K562 (cell line): ENCODE results near the gene GBX1. TPM values are rescaled to one million over a fixed set of nuclear protein-coding genes. Genes with fewer than 3 reads are reported as not detected.

Experiments
- ATAC-seq: fragments of 200-7000 bp; cut with Tn5 transposase; 3 replicates; pipeline ENCODE4 v1.9.1; 2020; ENCODE audit warnings: moderate library complexity
- BruUV-seq: library from RNA; stranded (reverse); fragments of 400-500 nt; replicated peaks from 2 replicates; lab custom pipeline; 2021; lab: Mats Ljungman, UMichigan
- CTCF ChIA-PET: fragments of 300-600 bp; formaldehyde crosslinking; extraction: SDS; loops from one replicate; lab custom pipeline; 2021; ENCODE audit warnings: low intra/inter-chr PET ratio; lab: Yijun Ruan, JAX
- POLR2A ChIA-PET: fragments of 300-600, 350-650 bp; sonication (Branson Sonifier 250); formaldehyde crosslinking; extraction: SDS; loops from one replicate; lab custom pipeline; 2021; ENCODE audit warnings: antibody characterized with exemption, inconsistent platforms; lab: Yijun Ruan, JAX
- DNase-seq, 4 experiments: peaks; one replicate each; pipeline versions ENCODE4 v3.0.0 to v3.0.0-alpha.2; 2011 to 2018; ENCODE audit warnings: low spot score in 3 of 4, mixed read lengths in 3 of 4; ENCODE audit errors: extremely low read depth in 1 of 4
- FAIRE-seq: peaks from 2 replicates; lab custom pipeline; 2011; peaks lifted over from hg19 to GRCh38; lab: Jason Lieb, UNC
- H2AFZ ChIP-seq: 2 replicates; pipeline ENCODE4 v1.6.0; 2011; ENCODE audit warnings: low read depth, low read length, control low read depth, inconsistent platforms
- H3K27ac ChIP-seq: fragments of 200-600 bp; 3 replicates; pipeline ENCODE4 v1.8.0; 2011; ENCODE audit warnings: low read depth, mild to moderate bottlenecking, control low read depth, inconsistent platforms, low read length, moderate library complexity, mixed read lengths; ENCODE audit errors: extremely low read depth
- H3K27me3 ChIP-seq, 2 experiments: fragments of 300-600 bp in 1 of 2; 2 replicates in 1 of 2; 3 replicates in 1 of 2; pipeline versions ENCODE4 v1.6.0 to v1.8.0; 2011; ENCODE audit warnings: inconsistent platforms in 2 of 2, low read length in 2 of 2, mild to moderate bottlenecking in 1 of 2, mixed read lengths in 1 of 2, moderate library complexity in 1 of 2; ENCODE audit not compliant: control insufficient read depth in 2 of 2, insufficient read depth in 2 of 2
- H3K36me3 ChIP-seq: fragments of 300-600 bp; 3 replicates; pipeline ENCODE4 v1.8.0; 2011; ENCODE audit warnings: mild to moderate bottlenecking, low read length, inconsistent platforms; ENCODE audit not compliant: control insufficient read depth, insufficient read depth
- H3K4me1 ChIP-seq, 2 experiments: fragments of 200-600 bp in 1 of 2; replicated peaks in 1 of 2; 2 replicates in 1 of 2; 3 replicates in 1 of 2; pipeline versions ENCODE4 v1.5.1 to v1.8.0; 2011; ENCODE audit warnings: inconsistent platforms in 2 of 2, low read length in 2 of 2, mild to moderate bottlenecking in 1 of 2, mixed read lengths in 1 of 2, moderate library complexity in 1 of 2; ENCODE audit not compliant: control insufficient read depth in 2 of 2, insufficient read depth in 2 of 2
- H3K4me2 ChIP-seq: 2 replicates; pipeline ENCODE4 v1.6.1; 2011; ENCODE audit warnings: low read length, control low read depth, inconsistent platforms, mixed read lengths; ENCODE audit not compliant: insufficient read depth
- H3K4me3 ChIP-seq: fragments of 200-600 bp; sonication (generic), shearing (Covaris generic); 2 replicates; pipeline ENCODE4 v1.5.1; 2016; ENCODE audit warnings: control low read depth, inconsistent platforms
- H3K79me2 ChIP-seq: fragments of 200-600 bp; 3 replicates; pipeline ENCODE4 v1.8.0; 2011; ENCODE audit warnings: low read length, inconsistent platforms; ENCODE audit not compliant: control insufficient read depth, insufficient read depth
- H3K9ac ChIP-seq, 2 experiments: 2 replicates each; pipeline versions ENCODE4 v1.6.0 to v1.6.1; 2011; ENCODE audit warnings: low read depth in 2 of 2, low read length in 2 of 2, control low read depth in 1 of 2, inconsistent platforms in 1 of 2, mild to moderate bottlenecking in 1 of 2, mixed read lengths in 1 of 2; ENCODE audit not compliant: insufficient read depth in 1 of 2
- H3K9me1 ChIP-seq: one replicate; pipeline ENCODE4 v1.6.0; 2011; ENCODE audit warnings: inconsistent platforms, mild to moderate bottlenecking, low read length, moderate library complexity; ENCODE audit not compliant: control insufficient read depth, insufficient read depth
- H3K9me3 ChIP-seq: replicated peaks from 2 replicates; pipeline ENCODE4 v1.5.1; 2011; ENCODE audit warnings: low read depth, low read length, inconsistent platforms; ENCODE audit not compliant: control insufficient read depth, insufficient read depth
- H4K20me1 ChIP-seq: replicated peaks from 2 replicates; pipeline ENCODE4 v1.6.1; 2011; ENCODE audit warnings: low read length, inconsistent platforms, mixed read lengths; ENCODE audit not compliant: control insufficient read depth, insufficient read depth
- CBX3 ChIP-seq, 2 experiments: IDR thresholded peaks; 1 replicate in 1 of 2; 2 replicates in 1 of 2; pipeline ENCODE4 v1.6.1; 2012; ENCODE audit warnings: inconsistent platforms in 2 of 2, low read length in 2 of 2, borderline replicate concordance in 1 of 2, control low read depth in 1 of 2
- HMGXB4 ChIP-seq: sonication (generic); formaldehyde crosslinking; IDR thresholded peaks from 2 replicates; pipeline ENCODE4 v1.8.1; 2023; ENCODE audit warnings: mild to moderate bottlenecking, missing genetic modification reagents
- RAD51 ChIP-seq: fragments of 450-650 bp; IDR thresholded peaks from 2 replicates; pipeline ENCODE4 v1.7.1; 2016; ENCODE audit warnings: low read depth, mild to moderate bottlenecking, borderline replicate concordance
- RBM39 ChIP-seq: fragments of 200-400 bp; formaldehyde crosslinking; optimal IDR thresholded peaks from 2 replicates; pipeline ENCODE3; 2018; ENCODE audit warnings: low read depth, low read length
- ZBTB33 ChIP-seq: sonication (generic); formaldehyde crosslinking; IDR thresholded peaks from 2 replicates; pipeline ENCODE4 v1.8.1; 2023; ENCODE audit warnings: mild to moderate bottlenecking, missing genetic modification reagents
- WGBS: fragments of 100-300 bp; shearing (Covaris generic); methylation state at CpG from one replicate; pipeline ENCODE4 v1.1.6; 2016; ENCODE audit warnings: low coverage, mixed read lengths; ENCODE audit not compliant: insufficient coverage; ENCODE audit errors: missing lambda C conversion rate; 5-methylcytosine and 5-hydroxymethylcytosine counted together
- in situ Hi-C: fragments of 300-500 bp; cut with MboI; formaldehyde crosslinking; loops from 4 replicates; pipeline ENCODE4 v1.15.0; 2018; ENCODE audit warnings: inconsistent platforms, mixed read lengths
- intact Hi-C: fragments of 100-400 bp; cut with micrococcal nuclease; formaldehyde crosslinking; loops from 2 replicates; pipeline ENCODE4 v1.14.2; 2022
- polyA plus RNA-seq, 8 experiments: library from polyadenylated mRNA; depleted of rRNA in 4 of 8; stranded (reverse) in 5 of 8; unstranded in 3 of 8; fragments of >200 nt; fragmentation: Nextera tagmentation in 2 of 8; fragmentation: Illumina TruSeq in 1 of 8; extraction: Ambion mirVana in 2 of 8; extraction: Trizol in 1 of 8; gene quantifications; 2 replicates each; pipeline versions ENCODE4 v1.2.1 to v1.2.3, GENCODE V29; 2011 to 2014; ENCODE audit warnings: inconsistent platforms in 1 of 8, missing spikeins in 1 of 8
- total RNA-seq, 7 experiments: library from RNA; depleted of rRNA in 6 of 7; stranded (reverse); fragments of >200 nt in 6 of 7; fragmentation: Illumina TruSeq in 2 of 7; extraction: Trizol in 2 of 7; gene quantifications; 2 replicates each; pipeline versions ENCODE4 v1.2.1 to v1.2.3, GENCODE V29; 2011 to 2021; ENCODE audit warnings: low replicate concordance in 1 of 7

GBX1 gene
- total and polyA plus RNA-seq, 9 of the 15 experiments (the other 6 are each of a cell fraction or from before 2014, with no cell fraction given), result not detected

- H3K4me1 ChIP-seq, result peaks cover 0 to 25% of the 10 kb centered on the region in 2 experiments; a peak in 1 of 5 replicates
- H3K4me3 ChIP-seq, result no peak overlapping the region
- H3K9me1 ChIP-seq, result no peaks in the 10 kb centered on the region
- DNase-seq, result no peak
- peaks cover 97% of the 10 kb centered on the region; the same call in 2 of the 3 replicates for H3K36me3 ChIP-seq
- in situ Hi-C loops, result no loop called here
- no peak for ATAC-seq
- no peak overlapping the region for H3K27ac ChIP-seq
- TF ChIP-seq ZBTB33 (peak; percentile 99), RBM39 (no peak), CBX3 (IDR thresholded peaks at IDR 0.05; ENCODE audit: borderline replicate concordance in 1 of 2, low read length in 2 of 2) (peak in 1 of 2 experiments; percentile 28; a peak in 1 of 3 replicates), HMGXB4 (CRISPR knock-in tag) (no peak), RAD51 (no peak)
- TF ChIP-seq, all 486 proteins: peak for 2
- Histone ChIP-seq H3K9ac (no peak overlapping the region), H3K4me2 (no peak overlapping the region), H4K20me1 (peaks cover 4% of the 10 kb centered on the region), H3K9me3 (no peaks in the 10 kb centered on the region), H2AFZ (no peak overlapping the region), H3K27me3 (no peaks in the 10 kb centered on the region), H3K79me2 (no peaks in the 10 kb centered on the region)
- WGBS, result 90% methylated on average over 12 of the region's 16 CpGs
- CTCF ChIA-PET, result interaction anchor here (1.1 kb wide), 1 partner anchor 10 kb away, joined by 3 read pairs; no protein-coding TSS in a partner anchor
- intact Hi-C loops, result no loop called here
- no TSS peak for BruUV-seq
- FAIRE-seq, result peak; percentile 65
- POLR2A ChIA-PET, result no interaction called here
Measured at GRCh38 chr7:151133266-151133985, 34.1 kb downstream of the GBX1 start.
